ENCODE measurements around the gene CA10. TPM values are rescaled to one million over a fixed set of nuclear protein-coding genes. Genes with fewer than 3 reads are reported as not detected.

The CA10 gene
- total and polyA plus RNA-seq, 2 experiments from 2014 or later = 0.92 to 1.5 TPM

DNA sequence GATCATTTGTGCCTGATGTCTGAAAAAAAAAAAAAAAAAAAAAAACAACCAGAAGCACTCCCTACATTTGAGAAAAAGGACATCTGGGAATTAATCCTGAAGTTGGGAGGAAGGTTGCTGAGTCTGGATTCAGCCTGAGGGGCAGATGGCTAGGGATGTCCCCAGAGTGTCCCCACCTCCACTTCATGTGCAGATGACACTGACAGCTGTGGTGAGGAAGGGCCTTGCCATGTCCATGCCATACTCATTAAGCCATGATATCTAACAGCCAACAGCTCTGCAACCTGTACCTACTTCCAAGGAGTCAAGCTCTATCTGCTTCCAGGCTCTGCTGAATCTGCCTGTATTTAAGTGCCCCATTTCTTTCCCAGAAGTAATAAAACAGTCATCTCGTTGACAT lies 356.0 kb downstream of the CA10 start:
- Mint-ChIP-seq H3K4me1 (no peaks in the 10 kb centered on the region), H3K4me3 (no peak overlapping the region), H3K9me3 (no peaks in the 10 kb centered on the region), H3K36me3 (ENCODE audit: low read depth) (no peaks in the 10 kb centered on the region), H3K27me3 (ENCODE audit: insufficient read depth, low read depth, poor library complexity) (no peaks in the 10 kb centered on the region), H3K27ac (no peak overlapping the region)
- no peaks in the 10 kb centered on the region for H3F3A ChIP-seq (replicated peaks; ENCODE audit: low read depth)
- H3K36me3 ChIP-seq (ENCODE audit: insufficient read depth) = no peaks in the 10 kb centered on the region; the same call in 1 of the 2 replicates
- no peaks in the 10 kb centered on the region for H4K20me1 ChIP-seq (replicated peaks; ENCODE audit: insufficient read depth)
- no peak overlapping the region for H3K27ac ChIP-seq (ENCODE audit: low read depth)
- no peaks in the 10 kb centered on the region for H3K4me1 ChIP-seq (ENCODE audit: insufficient read depth)
- no peak overlapping the region for H3K4me2 ChIP-seq
- no peak for TF ChIP-seq EZH2 (IDR thresholded peaks at IDR 0.05; ENCODE audit: low read depth, unreplicated experiment)
- no peak for TF ChIP-seq POLR2AphosphoS5 (IDR thresholded peaks at IDR 0.05; ENCODE audit: low read depth)
- no peak for TF ChIP-seq ZNF331 (CRISPR knock-in tag; IDR thresholded peaks at IDR 0.05; ENCODE audit: low read depth)
- no peak for TF ChIP-seq NANOG (IDR thresholded peaks at IDR 0.05; ENCODE audit: borderline replicate concordance)
- TF ChIP-seq, protein P1, sequence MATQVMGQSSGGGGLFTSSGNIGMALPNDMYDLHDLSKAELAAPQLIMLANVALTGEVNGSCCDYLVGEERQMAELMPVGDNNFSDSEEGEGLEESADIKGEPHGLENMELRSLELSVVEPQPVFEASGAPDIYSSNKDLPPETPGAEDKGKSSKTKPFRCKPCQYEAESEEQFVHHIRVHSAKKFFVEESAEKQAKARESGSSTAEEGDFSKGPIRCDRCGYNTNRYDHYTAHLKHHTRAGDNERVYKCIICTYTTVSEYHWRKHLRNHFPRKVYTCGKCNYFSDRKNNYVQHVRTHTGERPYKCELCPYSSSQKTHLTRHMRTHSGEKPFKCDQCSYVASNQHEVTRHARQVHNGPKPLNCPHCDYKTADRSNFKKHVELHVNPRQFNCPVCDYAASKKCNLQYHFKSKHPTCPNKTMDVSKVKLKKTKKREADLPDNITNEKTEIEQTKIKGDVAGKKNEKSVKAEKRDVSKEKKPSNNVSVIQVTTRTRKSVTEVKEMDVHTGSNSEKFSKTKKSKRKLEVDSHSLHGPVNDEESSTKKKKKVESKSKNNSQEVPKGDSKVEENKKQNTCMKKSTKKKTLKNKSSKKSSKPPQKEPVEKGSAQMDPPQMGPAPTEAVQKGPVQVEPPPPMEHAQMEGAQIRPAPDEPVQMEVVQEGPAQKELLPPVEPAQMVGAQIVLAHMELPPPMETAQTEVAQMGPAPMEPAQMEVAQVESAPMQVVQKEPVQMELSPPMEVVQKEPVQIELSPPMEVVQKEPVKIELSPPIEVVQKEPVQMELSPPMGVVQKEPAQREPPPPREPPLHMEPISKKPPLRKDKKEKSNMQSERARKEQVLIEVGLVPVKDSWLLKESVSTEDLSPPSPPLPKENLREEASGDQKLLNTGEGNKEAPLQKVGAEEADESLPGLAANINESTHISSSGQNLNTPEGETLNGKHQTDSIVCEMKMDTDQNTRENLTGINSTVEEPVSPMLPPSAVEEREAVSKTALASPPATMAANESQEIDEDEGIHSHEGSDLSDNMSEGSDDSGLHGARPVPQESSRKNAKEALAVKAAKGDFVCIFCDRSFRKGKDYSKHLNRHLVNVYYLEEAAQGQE (IDR thresholded peaks at IDR 0.05; ENCODE audit: unreplicated experiment) = no peak
- TF ChIP-seq ZNF114 (CRISPR knock-in tag; IDR thresholded peaks at IDR 0.05) = no peak
- TF ChIP-seq, protein P2, sequence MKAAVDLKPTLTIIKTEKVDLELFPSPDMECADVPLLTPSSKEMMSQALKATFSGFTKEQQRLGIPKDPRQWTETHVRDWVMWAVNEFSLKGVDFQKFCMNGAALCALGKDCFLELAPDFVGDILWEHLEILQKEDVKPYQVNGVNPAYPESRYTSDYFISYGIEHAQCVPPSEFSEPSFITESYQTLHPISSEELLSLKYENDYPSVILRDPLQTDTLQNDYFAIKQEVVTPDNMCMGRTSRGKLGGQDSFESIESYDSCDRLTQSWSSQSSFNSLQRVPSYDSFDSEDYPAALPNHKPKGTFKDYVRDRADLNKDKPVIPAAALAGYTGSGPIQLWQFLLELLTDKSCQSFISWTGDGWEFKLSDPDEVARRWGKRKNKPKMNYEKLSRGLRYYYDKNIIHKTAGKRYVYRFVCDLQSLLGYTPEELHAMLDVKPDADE (IDR thresholded peaks at IDR 0.05) = no peak
- no peak for TF ChIP-seq JUNB (IDR thresholded peaks at IDR 0.05; ENCODE audit: unreplicated experiment)
- TF ChIP-seq, protein P3, sequence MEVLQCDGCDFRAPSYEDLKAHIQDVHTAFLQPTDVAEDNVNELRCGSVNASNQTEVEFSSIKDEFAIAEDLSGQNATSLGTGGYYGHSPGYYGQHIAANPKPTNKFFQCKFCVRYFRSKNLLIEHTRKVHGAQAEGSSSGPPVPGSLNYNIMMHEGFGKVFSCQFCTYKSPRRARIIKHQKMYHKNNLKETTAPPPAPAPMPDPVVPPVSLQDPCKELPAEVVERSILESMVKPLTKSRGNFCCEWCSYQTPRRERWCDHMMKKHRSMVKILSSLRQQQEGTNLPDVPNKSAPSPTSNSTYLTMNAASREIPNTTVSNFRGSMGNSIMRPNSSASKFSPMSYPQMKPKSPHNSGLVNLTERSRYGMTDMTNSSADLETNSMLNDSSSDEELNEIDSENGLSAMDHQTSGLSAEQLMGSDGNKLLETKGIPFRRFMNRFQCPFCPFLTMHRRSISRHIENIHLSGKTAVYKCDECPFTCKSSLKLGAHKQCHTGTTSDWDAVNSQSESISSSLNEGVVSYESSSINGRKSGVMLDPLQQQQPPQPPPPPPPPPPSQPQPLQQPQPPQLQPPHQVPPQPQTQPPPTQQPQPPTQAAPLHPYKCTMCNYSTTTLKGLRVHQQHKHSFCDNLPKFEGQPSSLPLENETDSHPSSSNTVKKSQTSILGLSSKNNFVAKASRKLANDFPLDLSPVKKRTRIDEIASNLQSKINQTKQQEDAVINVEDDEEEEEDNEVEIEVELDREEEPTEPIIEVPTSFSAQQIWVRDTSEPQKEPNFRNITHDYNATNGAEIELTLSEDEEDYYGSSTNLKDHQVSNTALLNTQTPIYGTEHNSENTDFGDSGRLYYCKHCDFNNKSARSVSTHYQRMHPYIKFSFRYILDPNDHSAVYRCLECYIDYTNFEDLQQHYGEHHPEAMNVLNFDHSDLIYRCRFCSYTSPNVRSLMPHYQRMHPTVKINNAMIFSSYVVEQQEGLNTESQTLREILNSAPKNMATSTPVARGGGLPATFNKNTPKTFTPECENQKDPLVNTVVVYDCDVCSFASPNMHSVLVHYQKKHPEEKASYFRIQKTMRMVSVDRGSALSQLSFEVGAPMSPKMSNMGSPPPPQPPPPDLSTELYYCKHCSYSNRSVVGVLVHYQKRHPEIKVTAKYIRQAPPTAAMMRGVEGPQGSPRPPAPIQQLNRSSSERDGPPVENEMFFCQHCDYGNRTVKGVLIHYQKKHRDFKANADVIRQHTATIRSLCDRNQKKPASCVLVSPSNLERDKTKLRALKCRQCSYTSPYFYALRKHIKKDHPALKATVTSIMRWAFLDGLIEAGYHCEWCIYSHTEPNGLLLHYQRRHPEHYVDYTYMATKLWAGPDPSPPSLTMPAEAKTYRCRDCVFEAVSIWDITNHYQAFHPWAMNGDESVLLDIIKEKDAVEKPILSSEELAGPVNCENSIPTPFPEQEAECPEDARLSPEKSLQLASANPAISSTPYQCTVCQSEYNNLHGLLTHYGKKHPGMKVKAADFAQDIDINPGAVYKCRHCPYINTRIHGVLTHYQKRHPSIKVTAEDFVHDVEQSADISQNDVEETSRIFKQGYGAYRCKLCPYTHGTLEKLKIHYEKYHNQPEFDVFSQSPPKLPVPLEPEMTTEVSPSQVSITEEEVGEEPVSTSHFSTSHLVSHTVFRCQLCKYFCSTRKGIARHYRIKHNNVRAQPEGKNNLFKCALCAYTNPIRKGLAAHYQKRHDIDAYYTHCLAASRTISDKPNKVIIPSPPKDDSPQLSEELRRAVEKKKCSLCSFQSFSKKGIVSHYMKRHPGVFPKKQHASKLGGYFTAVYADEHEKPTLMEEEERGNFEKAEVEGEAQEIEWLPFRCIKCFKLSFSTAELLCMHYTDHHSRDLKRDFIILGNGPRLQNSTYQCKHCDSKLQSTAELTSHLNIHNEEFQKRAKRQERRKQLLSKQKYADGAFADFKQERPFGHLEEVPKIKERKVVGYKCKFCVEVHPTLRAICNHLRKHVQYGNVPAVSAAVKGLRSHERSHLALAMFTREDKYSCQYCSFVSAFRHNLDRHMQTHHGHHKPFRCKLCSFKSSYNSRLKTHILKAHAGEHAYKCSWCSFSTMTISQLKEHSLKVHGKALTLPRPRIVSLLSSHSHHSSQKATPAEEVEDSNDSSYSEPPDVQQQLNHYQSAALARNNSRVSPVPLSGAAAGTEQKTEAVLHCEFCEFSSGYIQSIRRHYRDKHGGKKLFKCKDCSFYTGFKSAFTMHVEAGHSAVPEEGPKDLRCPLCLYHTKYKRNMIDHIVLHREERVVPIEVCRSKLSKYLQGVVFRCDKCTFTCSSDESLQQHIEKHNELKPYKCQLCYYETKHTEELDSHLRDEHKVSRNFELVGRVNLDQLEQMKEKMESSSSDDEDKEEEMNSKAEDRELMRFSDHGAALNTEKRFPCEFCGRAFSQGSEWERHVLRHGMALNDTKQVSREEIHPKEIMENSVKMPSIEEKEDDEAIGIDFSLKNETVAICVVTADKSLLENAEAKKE (CRISPR knock-in tag; IDR thresholded peaks at IDR 0.05) = no peak
- no peak for TF ChIP-seq CREB1 (CRISPR knock-in tag; IDR thresholded peaks at IDR 0.05; ENCODE audit: low read depth)
- TF ChIP-seq STAT1 (IDR thresholded peaks at IDR 0.05; ENCODE audit: unreplicated experiment) = no peak
- TF ChIP-seq, protein P4, sequence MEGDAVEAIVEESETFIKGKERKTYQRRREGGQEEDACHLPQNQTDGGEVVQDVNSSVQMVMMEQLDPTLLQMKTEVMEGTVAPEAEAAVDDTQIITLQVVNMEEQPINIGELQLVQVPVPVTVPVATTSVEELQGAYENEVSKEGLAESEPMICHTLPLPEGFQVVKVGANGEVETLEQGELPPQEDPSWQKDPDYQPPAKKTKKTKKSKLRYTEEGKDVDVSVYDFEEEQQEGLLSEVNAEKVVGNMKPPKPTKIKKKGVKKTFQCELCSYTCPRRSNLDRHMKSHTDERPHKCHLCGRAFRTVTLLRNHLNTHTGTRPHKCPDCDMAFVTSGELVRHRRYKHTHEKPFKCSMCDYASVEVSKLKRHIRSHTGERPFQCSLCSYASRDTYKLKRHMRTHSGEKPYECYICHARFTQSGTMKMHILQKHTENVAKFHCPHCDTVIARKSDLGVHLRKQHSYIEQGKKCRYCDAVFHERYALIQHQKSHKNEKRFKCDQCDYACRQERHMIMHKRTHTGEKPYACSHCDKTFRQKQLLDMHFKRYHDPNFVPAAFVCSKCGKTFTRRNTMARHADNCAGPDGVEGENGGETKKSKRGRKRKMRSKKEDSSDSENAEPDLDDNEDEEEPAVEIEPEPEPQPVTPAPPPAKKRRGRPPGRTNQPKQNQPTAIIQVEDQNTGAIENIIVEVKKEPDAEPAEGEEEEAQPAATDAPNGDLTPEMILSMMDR (conservative IDR thresholded peaks at IDR 0.05; ENCODE audit: low read depth in 2 of 2) = no peak
- TF ChIP-seq EZH2phosphoT487 (IDR thresholded peaks at IDR 0.05; ENCODE audit: unreplicated experiment) = no peak
- H3K27me3 ChIP-seq (ENCODE audit: insufficient read depth) = no peaks in the 10 kb centered on the region
- no peak for DNase-seq (ENCODE audit: low spot score)
- ATAC-seq = no peak
- H2AFZ ChIP-seq = no peak overlapping the region
- no peaks in the 10 kb centered on the region for H3K79me2 ChIP-seq (replicated peaks; ENCODE audit: insufficient read depth)
- 0 out of 2 replicates have a peak, but pooled peaks cover 3% of the 10 kb centered on the region for H3K9me2 ChIP-seq (ENCODE audit: insufficient read depth)
- H3K4me3 ChIP-seq = no peak overlapping the region

Data from GM23338 (cell line).